Measurements from ENCODE around the gene RUVBL1.

RUVBL1 gene

GRCh38 chr3:128143496-128143895, 19.9 kb upstream of the RUVBL1 start:
- Histone ChIP-seq H3K27ac (no peak overlapping the region), H3K4me3 (no peak overlapping the region)
- no peak for DNase-seq (ENCODE audit: low spot score)
- no peak for TF ChIP-seq CTCF (IDR thresholded peaks at IDR 0.05)

- Histone ChIP-seq H3K4me3 (no peak overlapping the region), H3K27ac (no peak overlapping the region)
- no peak for DNase-seq (ENCODE audit: low spot score)
- no peak for TF ChIP-seq CTCF (IDR thresholded peaks at IDR 0.05)
Observed at GRCh38 chr3:128133273-128133883, 9.8 kb upstream of the RUVBL1 start.

- H3K4me3 ChIP-seq = no peak overlapping the region
- TF ChIP-seq CTCF (IDR thresholded peaks at IDR 0.05) = no peak
- no peak overlapping the region for H3K27ac ChIP-seq
- no peak for DNase-seq (ENCODE audit: low spot score)
Observed at GRCh38 chr3:128131897-128132646, 8.5 kb upstream of the RUVBL1 start.

- Histone ChIP-seq H3K4me3 (no peak overlapping the region), H3K27ac (no peak overlapping the region)
- no peak for TF ChIP-seq CTCF (IDR thresholded peaks at IDR 0.05)
- DNase-seq (ENCODE audit: low spot score) = no peak
Observed at GRCh38 chr3:128128251-128128650, 4.6 kb upstream of the RUVBL1 start.

GRCh38 chr3:128127236-128127635, 3.6 kb upstream of the RUVBL1 start:
- TF ChIP-seq CTCF (IDR thresholded peaks at IDR 0.05) = no peak
- no peak overlapping the region for H3K4me3 ChIP-seq
- no peak overlapping the region for H3K27ac ChIP-seq
- no peak for DNase-seq (ENCODE audit: low spot score)

- Histone ChIP-seq H3K4me3 (peak overlapping the region; percentile 75), H3K27ac (peak overlapping the region; percentile 8 to 71)
- no peak for TF ChIP-seq CTCF (IDR thresholded peaks at IDR 0.05)
- DNase-seq (ENCODE audit: low spot score) = no peak
Observed at GRCh38 chr3:128123156-128123537, 465 bp downstream of the RUVBL1 start.

- TF ChIP-seq CTCF (IDR thresholded peaks at IDR 0.05) = no peak
- no peak overlapping the region for H3K27ac ChIP-seq
Observed at GRCh38 chr3:128122013-128122412, 1.6 kb downstream of the RUVBL1 start.

More at GRCh38 chr3:128122013-128122412, 1.6 kb downstream of the RUVBL1 start:
- no peak overlapping the region for H3K4me3 ChIP-seq
- no peak for DNase-seq (ENCODE audit: low spot score)

Data from coronary artery (tissue), 2 donors.